Pancreas (tissue), 10 donors: ENCODE data around the gene PPP1R2C. TPM values are rescaled to one million over a fixed set of nuclear protein-coding genes. Genes with fewer than 3 reads are reported as not detected.
A peak's percentile ranks its signal among the peaks of the same experiment; 100 is the strongest.

Source experiments
- ATAC-seq, 4 donors: fragments of 200-7000 bp; cut with Tn5 transposase; one replicate each; pipeline versions ENCODE4 v1.8.0 to v1.9.1; 2020; ENCODE audit warnings: mild to moderate bottlenecking in 4 of 4, moderate library complexity in 4 of 4
- DNase-seq, 6 donors: peaks; one replicate each; pipeline ENCODE4 v3.0.0-alpha.2; 2020
- FAIRE-seq: peaks from 2 replicates; lab custom pipeline; 2012; peaks lifted over from hg19 to GRCh38; lab: Jason Lieb, UNC
- H3K27ac ChIP-seq, 4 donors: fragments of 200-600 bp; sonication (generic); 1 replicate in 3 of 4; 2 replicates in 1 of 4; pipeline versions ENCODE4 v1.5.0 to v1.8.0; 2020
- H3K27me3 ChIP-seq, 4 donors: fragments of 200-600 bp; one replicate each; pipeline ENCODE4 v1.8.0; 2021
- H3K36me3 ChIP-seq, 3 donors: fragments of 200-600 bp; sonication (generic) in 1 of 3; one replicate each; pipeline versions ENCODE4 v1.5.0 to v1.8.0; 2020 to 2021
- H3K4me1 ChIP-seq, 3 donors: fragments of 200-600 bp; one replicate each; pipeline ENCODE4 v1.8.0; 2021
- H3K4me3 ChIP-seq, 4 donors: fragments of 200-600 bp; sonication (generic) in 2 of 4; one replicate each; pipeline versions ENCODE4 v1.5.0 to v1.8.0; 2020 to 2021
- H3K9me3 ChIP-seq, 4 donors: fragments of 200-600 bp; one replicate each; pipeline ENCODE4 v1.8.0; 2021
- CTCF ChIP-seq, 4 donors: fragments of 200-600 bp; sonication (generic) in 3 of 4; IDR thresholded peaks; one replicate each; pipeline versions ENCODE4 v1.5.0 to v1.8.0; 2021; ENCODE audit warnings: antibody characterized with exemption in 4 of 4
- WGBS, 2 donors: extraction: QIAGEN DNeasy Blood & Tissue Kit; methylation state at CpG; one replicate each; pipeline ENCODE4 v1.1.7; 2013; 5-methylcytosine and 5-hydroxymethylcytosine counted together
- intact Hi-C, 3 donors: fragments of 100-400 bp; cut with DNase I; formaldehyde crosslinking; loops; one replicate each; pipeline versions ENCODE4 v1.11.1 to v1.14.2; 2022
- polyA plus RNA-seq, 2 donors: library from polyadenylated mRNA; stranded (reverse); fragments of 200-250 nt; gene quantifications; one replicate each; pipeline ENCODE4 v1.2.3, GENCODE V29; 2013
- total RNA-seq, 6 donors: library from RNA; stranded (reverse); fragmentation: NEBNext Ultra II Directional in 4 of 6; extraction: Animal tissue kit (Norgen Biotek cat#: 25700) in 4 of 6; gene quantifications; one replicate each; pipeline versions ENCODE4 v1.2.1 to v1.2.4, GENCODE V29; 2021 to 2023
- donor health status: healthy with polysubstance abuse.
- donor health status: DM: no; HTN: no; CAD: no; lungs with moderate emphysema.
- donor health status: DM: no; HTN: no; CAD: no.
- donor health status: control.
- donor health status: control.
- donor health status: Bipolar disorder and iron deficiency.
- donor health status: DM: yes; HTN: yes; CAD: no.
- donor health status: DM: no; HTN: no; CAD: no.
- donor health status: DM: no; HTN: no; CAD: no.
- donor health status: DM: yes; HTN: yes; CAD: no.

Gene PPP1R2C
- total and polyA plus RNA-seq, 8 donors: not detected

DNA sequence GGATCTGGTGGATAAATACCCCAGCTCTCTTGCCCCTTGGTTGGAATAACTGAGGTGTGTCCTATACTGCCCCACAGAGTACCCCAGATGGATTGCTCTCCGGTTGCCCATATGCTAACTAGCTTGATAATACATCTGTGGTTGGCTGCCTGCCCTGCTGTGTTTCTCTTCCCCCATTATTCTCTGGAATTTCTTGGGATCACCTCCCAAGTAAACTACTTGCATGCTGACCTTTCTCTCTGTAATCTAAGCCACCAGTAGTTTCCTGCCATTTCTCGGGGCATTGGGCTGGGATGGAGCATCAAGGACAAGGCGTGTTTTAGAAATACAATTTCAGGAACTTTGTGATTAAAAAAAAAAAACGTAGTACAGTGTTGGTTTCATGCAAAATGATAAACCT lies 25.2 kb downstream of the PPP1R2C start:
- no peak overlapping the region for H3K4me3 ChIP-seq
- FAIRE-seq (no peak), ATAC-seq (no peak)

GRCh38 chrX:42751573-42751972 lies 26.4 kb downstream of the PPP1R2C start:
- TF ChIP-seq CTCF (IDR thresholded peaks at IDR 0.05): no peak
- ATAC-seq: no peak
- no peaks in the 10 kb centered on the region for H3K36me3 ChIP-seq
- peaks cover 0 to 4% (median 0%) of the 10 kb centered on the region in 4 donors for H3K27me3 ChIP-seq
- no peak for FAIRE-seq
- H3K4me3 ChIP-seq: no peak overlapping the region
- no peak for DNase-seq
- intact Hi-C loops: no loop called here
- no peaks in the 10 kb centered on the region for H3K4me1 ChIP-seq
- H3K27ac ChIP-seq: no peak overlapping the region
- 77 to 95% methylated on average over 3 of the region's 3 CpGs for WGBS, 2 donors
- H3K9me3 ChIP-seq: no peaks in the 10 kb centered on the region

More for the DNA sequence above, 25.2 kb downstream of the PPP1R2C start:
- Histone ChIP-seq H3K9me3 (no peaks in the 10 kb centered on the region), H3K4me1 (no peaks in the 10 kb centered on the region), H3K27ac (no peak overlapping the region), H3K27me3 (peaks cover 0 to 4% (median 0%) of the 10 kb centered on the region in 4 donors), H3K36me3 (no peaks in the 10 kb centered on the region)
- intact Hi-C loops: no loop called here
- no peak for TF ChIP-seq CTCF (IDR thresholded peaks at IDR 0.05)
- DNase-seq: no peak
- WGBS, 2 donors: 55 to 61% methylated on average over 4 of the region's 4 CpGs

GRCh38 chrX:42748067-42748850 lies 29.7 kb downstream of the PPP1R2C start:
- intact Hi-C loops: no loop called here
- no peak for TF ChIP-seq CTCF (IDR thresholded peaks at IDR 0.05)
- H3K4me1 ChIP-seq: no peaks in the 10 kb centered on the region
- no peak overlapping the region for H3K4me3 ChIP-seq
- 68 to 69% methylated on average over 5 of the region's 5 CpGs for WGBS, 2 donors
- H3K36me3 ChIP-seq: no peaks in the 10 kb centered on the region
- peak in 1 of 4 donors; percentile 11 for ATAC-seq
- DNase-seq: no peak
- H3K27me3 ChIP-seq: peaks cover 0 to 4% (median 0%) of the 10 kb centered on the region in 4 donors
- H3K9me3 ChIP-seq: no peaks in the 10 kb centered on the region
- no peak overlapping the region for H3K27ac ChIP-seq
- no peak for FAIRE-seq

DNA sequence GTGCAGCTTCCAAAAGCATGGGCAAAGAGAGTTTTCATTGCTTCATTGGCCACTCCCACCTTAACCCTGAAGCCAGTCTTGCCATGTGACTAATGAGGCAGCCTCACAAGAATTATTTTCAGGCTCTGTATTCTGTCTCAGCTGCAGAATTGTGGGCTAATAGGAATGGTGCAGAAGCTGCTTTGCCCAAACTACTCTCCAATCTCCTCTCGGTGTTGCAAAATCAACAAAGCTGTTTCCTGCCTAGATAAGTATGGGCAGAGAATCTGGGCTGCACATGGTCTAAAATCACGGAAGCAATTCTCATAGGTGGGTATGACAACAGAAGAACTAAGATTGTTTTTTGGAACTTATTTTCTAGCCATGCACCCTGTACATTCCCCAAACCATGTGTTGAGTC lies 31.4 kb downstream of the PPP1R2C start:
- no peaks in the 10 kb centered on the region for H3K4me1 ChIP-seq
- intact Hi-C loops: no loop called here
- FAIRE-seq (no peak), ATAC-seq (peak in 3 of 4 donors; percentile 32 to 70 (median 54)), DNase-seq (no peak)
- no peak overlapping the region for H3K4me3 ChIP-seq
- WGBS, 2 donors: 25 to 28% methylated on average over 2 of the region's 2 CpGs
- H3K9me3 ChIP-seq: no peaks in the 10 kb centered on the region
- no peaks in the 10 kb centered on the region for H3K36me3 ChIP-seq
- H3K27ac ChIP-seq: no peak overlapping the region
- TF ChIP-seq CTCF (IDR thresholded peaks at IDR 0.05): no peak
- peaks cover 0 to 4% (median 0%) of the 10 kb centered on the region in 4 donors for H3K27me3 ChIP-seq

GRCh38 chrX:42740456-42740855 lies 37.5 kb downstream of the PPP1R2C start:
- TF ChIP-seq CTCF (IDR thresholded peaks at IDR 0.05): no peak
- FAIRE-seq: no peak
- Histone ChIP-seq H3K36me3 (no peaks in the 10 kb centered on the region), H3K9me3 (no peaks in the 10 kb centered on the region), H3K4me1 (no peaks in the 10 kb centered on the region), H3K4me3 (no peak overlapping the region), H3K27me3 (no peaks in the 10 kb centered on the region), H3K27ac (no peak overlapping the region)
- DNase-seq: no peak
- ATAC-seq: no peak
- WGBS, 2 donors: 47 to 91% methylated on average over 1 of the region's 1 CpG
- intact Hi-C loops: no loop called here
